GM12874 (cell line): ENCODE measurements around the gene WDR48.
A peak's percentile ranks its signal among the peaks of the same experiment; 100 is the strongest.

Source experiments
- TF ChIP-seq, protein P1 (sequence below): IDR thresholded peaks from 2 replicates; pipeline ENCODE4 v1.5.1; 2011; ENCODE audit warnings: low read depth, mild to moderate bottlenecking, control low read depth, low read length, moderate library complexity; ENCODE audit not compliant: insufficient read depth

WDR48 gene

DNA sequence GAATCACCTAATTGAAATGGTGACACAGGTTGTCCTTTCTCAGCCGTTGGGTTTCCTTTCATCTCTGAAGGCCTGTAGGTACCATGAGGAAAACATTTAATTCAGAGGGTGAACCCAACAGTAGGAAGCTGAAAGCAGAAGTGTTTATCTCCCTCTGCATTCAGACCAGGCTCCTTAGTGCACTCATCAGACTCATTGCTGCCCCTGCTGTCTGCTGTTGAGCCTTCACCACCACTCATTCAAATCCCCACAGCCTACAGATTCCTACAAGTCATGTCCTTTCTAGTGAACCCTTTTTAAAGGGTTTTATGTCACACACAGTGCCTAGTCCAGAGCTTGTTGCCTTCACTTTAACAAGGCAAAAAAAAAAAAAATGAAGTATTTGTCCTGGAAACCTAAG lies 13.4 kb downstream of the WDR48 start:
- TF ChIP-seq, protein P1, sequence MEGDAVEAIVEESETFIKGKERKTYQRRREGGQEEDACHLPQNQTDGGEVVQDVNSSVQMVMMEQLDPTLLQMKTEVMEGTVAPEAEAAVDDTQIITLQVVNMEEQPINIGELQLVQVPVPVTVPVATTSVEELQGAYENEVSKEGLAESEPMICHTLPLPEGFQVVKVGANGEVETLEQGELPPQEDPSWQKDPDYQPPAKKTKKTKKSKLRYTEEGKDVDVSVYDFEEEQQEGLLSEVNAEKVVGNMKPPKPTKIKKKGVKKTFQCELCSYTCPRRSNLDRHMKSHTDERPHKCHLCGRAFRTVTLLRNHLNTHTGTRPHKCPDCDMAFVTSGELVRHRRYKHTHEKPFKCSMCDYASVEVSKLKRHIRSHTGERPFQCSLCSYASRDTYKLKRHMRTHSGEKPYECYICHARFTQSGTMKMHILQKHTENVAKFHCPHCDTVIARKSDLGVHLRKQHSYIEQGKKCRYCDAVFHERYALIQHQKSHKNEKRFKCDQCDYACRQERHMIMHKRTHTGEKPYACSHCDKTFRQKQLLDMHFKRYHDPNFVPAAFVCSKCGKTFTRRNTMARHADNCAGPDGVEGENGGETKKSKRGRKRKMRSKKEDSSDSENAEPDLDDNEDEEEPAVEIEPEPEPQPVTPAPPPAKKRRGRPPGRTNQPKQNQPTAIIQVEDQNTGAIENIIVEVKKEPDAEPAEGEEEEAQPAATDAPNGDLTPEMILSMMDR, result peak; percentile 71

DNA sequence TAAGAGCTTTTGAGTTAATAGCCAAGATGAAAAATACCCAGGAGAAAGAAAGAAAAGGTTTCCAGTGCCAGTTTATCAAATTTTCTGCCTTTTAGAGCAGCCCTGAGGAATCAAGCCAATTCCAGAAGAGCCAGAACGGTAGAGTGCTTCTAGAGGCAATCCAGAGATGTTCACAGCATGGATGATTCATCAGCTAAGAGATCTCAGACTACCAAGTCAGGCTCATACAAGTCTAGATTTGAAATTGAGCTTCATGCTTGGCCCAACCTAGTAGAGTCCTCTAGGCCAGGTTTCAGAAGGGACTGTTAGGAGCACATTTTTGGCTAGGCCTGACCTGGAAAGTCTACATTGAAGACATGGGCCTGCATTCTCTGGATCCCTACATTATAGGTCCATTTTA lies 15.5 kb downstream of the WDR48 start:
- TF ChIP-seq, protein P1, result no peak

DNA sequence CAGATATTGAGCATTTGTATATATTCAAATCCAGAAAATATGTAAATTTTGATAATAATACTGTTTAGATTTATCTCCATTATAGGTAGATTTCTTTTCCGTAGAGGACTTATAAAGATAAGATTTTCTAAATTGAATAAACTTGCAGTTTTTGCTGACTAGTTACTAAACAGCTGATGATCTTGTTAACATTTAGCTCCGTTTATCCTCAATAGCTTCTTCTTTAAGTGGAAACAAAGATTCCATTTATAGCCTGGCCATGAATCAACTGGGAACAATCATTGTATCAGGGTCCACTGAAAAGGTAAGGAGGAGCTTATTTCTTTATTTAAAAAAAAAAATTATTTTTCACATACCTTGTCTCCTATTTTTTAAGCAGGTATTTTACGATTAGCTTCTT lies 16.7 kb downstream of the WDR48 start:
- TF ChIP-seq, protein P1, result no peak

DNA sequence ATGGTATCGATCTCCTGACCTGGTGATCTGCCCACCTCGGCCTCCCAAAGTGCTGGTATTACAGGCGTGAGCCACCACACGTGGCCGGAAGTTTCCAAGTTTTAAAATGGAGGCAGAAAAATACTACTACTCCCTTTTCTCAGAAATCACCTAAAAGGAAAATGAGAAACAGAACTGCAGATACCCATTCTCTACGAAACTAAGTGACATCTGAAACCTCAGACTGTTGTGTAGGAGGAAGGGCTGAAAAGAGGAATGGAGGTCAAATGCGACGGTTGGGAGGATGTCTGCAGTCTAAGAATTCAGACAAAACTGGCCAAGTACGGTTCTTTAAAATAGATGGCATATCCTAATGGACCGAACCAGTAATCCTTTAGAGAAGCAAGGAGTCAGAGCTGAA lies 24.1 kb downstream of the WDR48 start:
- TF ChIP-seq, protein P1, result no peak

DNA sequence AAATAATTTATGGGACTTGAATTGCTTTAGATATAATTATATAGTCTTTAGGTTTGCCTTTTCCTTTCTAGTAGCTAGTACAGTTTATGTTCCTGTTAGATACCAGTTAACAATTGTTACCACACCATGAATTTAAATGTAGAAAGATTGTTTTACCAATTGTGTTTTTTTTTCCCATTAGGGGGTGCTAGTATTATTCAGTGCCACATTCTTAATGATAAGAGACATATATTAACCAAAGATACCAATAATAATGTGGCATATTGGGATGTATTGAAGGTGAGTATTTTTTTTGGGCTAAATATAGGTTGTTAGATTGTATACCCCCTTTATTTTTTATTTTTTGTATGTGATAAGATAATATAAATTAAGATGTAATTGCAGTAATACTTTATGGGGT lies 27.7 kb downstream of the WDR48 start:
- TF ChIP-seq, protein P1, result no peak

DNA sequence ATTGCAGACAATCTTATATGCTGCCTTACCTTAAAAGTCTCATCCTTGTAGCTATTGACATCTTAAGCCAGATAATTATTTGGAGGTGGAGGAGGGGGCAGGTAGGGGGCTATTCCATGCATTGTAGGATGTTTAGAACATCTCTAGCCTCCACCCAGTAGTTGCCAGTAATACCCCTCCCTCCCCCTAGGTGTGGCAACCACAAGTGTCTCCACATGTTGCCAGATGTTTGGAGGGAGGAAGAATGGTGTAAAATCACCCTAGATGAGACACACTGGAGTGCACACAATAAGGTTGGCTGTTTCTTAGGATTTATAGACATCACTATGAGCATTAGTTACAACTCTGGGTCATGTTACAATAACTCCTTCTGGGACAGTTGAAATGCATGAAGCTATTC lies 28.2 kb downstream of the WDR48 start:
- TF ChIP-seq, protein P1, result no peak

DNA sequence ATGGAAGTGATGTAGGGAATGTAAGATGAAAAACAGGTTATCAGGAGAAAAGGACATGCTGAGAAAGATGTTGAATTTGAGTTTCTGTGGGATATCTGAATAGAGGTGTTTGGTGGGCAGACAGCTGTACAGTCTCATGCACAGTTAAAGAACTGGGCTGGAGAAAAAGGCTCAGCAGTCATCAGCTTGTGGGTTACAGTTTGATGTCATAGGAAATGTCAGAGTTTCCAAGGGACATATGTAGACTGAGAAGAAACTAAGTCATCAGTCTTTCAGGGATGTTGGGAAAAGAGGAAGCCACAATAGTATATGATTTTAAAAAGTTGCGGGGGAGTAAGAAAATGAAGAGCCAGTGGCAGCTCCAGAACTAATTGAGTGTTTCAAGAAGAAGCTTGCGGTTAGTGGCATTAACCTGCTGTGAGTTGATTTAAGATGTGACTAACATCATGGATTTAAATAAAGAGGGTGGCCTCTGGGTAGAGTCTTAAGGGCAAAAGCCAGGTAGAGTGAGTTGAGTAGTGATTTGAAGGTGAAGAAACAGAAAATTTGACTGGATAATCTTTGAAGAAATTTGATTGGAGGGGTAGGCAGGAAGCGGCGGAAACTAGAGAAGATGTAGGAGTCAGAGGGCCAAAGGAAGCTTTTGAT lies 31.0 kb downstream of the WDR48 start:
- TF ChIP-seq, protein P1, result no peak

DNA sequence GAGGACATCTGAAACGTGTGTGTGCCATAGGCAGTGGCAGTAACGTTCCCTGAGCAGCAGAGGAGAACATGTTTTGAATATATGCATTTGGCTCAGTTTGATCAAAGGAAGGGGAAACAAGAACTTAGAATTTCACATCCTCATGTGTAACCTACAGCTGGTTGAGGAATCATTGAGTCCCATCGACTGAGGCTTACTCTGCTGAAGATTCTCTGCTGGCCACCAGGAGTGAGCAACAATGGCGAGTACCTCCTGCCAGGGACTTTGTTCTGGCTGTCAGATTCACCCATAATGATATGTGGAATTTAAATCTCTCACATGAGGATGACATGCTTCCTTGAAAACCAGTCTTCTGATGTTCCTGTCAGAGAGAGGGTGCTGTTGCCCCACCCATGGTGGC lies 34.3 kb downstream of the WDR48 start:
- TF ChIP-seq, protein P1, result no peak
